ENCODE measurements around the gene CIROP. TPM values are rescaled to one million over a fixed set of nuclear protein-coding genes. Genes with fewer than 3 reads are reported as not detected.

CIROP gene
- total and polyA plus RNA-seq, 2 experiments from 2014 or later: not detected

DNA sequence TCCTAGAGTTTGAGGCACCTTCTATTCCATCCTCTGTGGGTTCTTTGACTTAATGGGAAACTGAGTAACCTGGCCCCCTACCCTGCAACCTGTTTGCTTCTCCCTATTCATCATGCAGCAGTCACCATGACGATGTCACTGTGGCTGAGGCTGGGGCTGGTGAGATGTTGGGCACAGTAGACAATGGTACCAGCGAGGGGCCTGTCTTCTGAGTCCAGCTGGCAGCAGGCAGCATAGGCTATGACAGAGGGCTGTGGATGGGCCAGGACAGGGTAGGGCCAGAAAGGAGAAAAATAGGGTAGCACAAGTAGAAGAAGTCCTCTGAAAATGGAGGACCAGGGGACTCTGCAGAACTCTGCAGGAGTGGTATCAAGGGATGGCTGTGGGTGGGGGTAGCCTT lies 2.0 kb downstream of the CIROP start:
- TF ChIP-seq EZH2phosphoT487 (IDR thresholded peaks at IDR 0.05; ENCODE audit: low read depth, severe bottlenecking, unreplicated experiment) (no peak), EZH2 (IDR thresholded peaks at IDR 0.05; ENCODE audit: borderline replicate concordance) (no peak)
- TF ChIP-seq, protein P1, sequence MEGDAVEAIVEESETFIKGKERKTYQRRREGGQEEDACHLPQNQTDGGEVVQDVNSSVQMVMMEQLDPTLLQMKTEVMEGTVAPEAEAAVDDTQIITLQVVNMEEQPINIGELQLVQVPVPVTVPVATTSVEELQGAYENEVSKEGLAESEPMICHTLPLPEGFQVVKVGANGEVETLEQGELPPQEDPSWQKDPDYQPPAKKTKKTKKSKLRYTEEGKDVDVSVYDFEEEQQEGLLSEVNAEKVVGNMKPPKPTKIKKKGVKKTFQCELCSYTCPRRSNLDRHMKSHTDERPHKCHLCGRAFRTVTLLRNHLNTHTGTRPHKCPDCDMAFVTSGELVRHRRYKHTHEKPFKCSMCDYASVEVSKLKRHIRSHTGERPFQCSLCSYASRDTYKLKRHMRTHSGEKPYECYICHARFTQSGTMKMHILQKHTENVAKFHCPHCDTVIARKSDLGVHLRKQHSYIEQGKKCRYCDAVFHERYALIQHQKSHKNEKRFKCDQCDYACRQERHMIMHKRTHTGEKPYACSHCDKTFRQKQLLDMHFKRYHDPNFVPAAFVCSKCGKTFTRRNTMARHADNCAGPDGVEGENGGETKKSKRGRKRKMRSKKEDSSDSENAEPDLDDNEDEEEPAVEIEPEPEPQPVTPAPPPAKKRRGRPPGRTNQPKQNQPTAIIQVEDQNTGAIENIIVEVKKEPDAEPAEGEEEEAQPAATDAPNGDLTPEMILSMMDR (IDR thresholded peaks at IDR 0.05; ENCODE audit: poor library complexity): no peak
- H3K36me3 ChIP-seq (replicated peaks; ENCODE audit: insufficient read depth, low read depth): no peaks in the 10 kb centered on the region

DNA sequence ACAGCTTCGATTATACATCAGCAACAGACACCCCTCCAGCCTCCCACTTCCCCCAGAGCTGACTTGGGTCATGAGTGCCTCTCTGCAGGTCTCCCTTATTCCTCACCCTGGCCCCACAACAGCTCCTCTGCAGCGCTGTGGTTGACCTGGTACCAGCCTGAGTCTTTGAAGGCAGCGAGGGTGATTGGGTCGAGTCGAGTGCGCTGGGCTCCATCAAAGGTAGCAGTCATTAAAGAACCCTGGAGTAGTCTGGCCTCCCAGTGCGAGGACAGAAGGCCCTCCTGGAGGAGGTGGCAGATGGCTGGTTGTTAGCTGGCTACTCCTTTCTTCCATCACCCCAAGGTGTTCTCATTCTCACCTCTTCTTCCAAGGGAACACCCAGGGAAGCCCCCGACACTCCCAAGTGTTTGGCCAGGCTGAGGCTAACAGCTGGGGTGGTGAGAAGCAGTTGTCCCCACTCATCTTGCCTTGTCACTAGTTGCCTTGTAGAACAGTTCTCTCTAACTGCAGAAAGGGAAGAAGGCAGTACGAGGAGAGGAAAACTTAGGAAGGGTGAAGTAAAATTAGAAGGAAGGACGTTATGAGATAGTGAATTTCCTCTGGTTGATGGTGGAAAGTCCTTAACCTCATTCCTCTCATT lies 2.7 kb downstream of the CIROP start:
- H3K4me3 ChIP-seq: no peak overlapping the region
- H4K20me1 ChIP-seq (ENCODE audit: insufficient read depth, poor library complexity, severe bottlenecking): peaks cover 5% of the 10 kb centered on the region
- no peak overlapping the region for H3K27ac ChIP-seq
- H2AFZ ChIP-seq: no peak overlapping the region
- no peaks in the 10 kb centered on the region for H3K36me3 ChIP-seq (replicated peaks; ENCODE audit: insufficient read depth, low read depth)
- H3K4me2 ChIP-seq: no peak overlapping the region
- peaks cover 4% of the 10 kb centered on the region for H3K4me1 ChIP-seq (ENCODE audit: insufficient read depth)
- WGBS (ENCODE audit: low lambda C conversion rate, missing lambda C conversion rate): 94% methylated on average over 10 of the region's 10 CpGs
- H3K9me3 ChIP-seq (ENCODE audit: low read depth): no peaks in the 10 kb centered on the region
- H3K79me2 ChIP-seq: peaks cover 22% of the 10 kb centered on the region
- no peaks in the 10 kb centered on the region for H3K27me3 ChIP-seq
- no peaks in the 10 kb centered on the region for H3K9me2 ChIP-seq (replicated peaks; ENCODE audit: insufficient read depth)
- DNase-seq (ENCODE audit: low spot score): no peak
- TF ChIP-seq EZH2 (IDR thresholded peaks at IDR 0.05; ENCODE audit: borderline replicate concordance) (no peak), EZH2phosphoT487 (IDR thresholded peaks at IDR 0.05; ENCODE audit: low read depth, severe bottlenecking, unreplicated experiment) (no peak)
- TF ChIP-seq, protein P1 (IDR thresholded peaks at IDR 0.05; ENCODE audit: poor library complexity): no peak

More for the DNA sequence above, 2.0 kb downstream of the CIROP start:
- Histone ChIP-seq H3K9me3 (ENCODE audit: low read depth) (no peaks in the 10 kb centered on the region), H3K27ac (no peak overlapping the region), H3K27me3 (no peaks in the 10 kb centered on the region), H3K4me3 (no peak overlapping the region), H3K4me1 (ENCODE audit: insufficient read depth) (no peaks in the 10 kb centered on the region), H3K79me2 (peaks cover 15% of the 10 kb centered on the region), H3K4me2 (no peak overlapping the region), H2AFZ (no peak overlapping the region), H4K20me1 (ENCODE audit: insufficient read depth, poor library complexity, severe bottlenecking) (peaks cover 3% of the 10 kb centered on the region), H3K9me2 (replicated peaks; ENCODE audit: insufficient read depth) (no peaks in the 10 kb centered on the region)
- no peak for DNase-seq (ENCODE audit: low spot score)
- 100% methylated on average over 2 of the region's 2 CpGs for WGBS (ENCODE audit: low lambda C conversion rate, missing lambda C conversion rate)

DNA sequence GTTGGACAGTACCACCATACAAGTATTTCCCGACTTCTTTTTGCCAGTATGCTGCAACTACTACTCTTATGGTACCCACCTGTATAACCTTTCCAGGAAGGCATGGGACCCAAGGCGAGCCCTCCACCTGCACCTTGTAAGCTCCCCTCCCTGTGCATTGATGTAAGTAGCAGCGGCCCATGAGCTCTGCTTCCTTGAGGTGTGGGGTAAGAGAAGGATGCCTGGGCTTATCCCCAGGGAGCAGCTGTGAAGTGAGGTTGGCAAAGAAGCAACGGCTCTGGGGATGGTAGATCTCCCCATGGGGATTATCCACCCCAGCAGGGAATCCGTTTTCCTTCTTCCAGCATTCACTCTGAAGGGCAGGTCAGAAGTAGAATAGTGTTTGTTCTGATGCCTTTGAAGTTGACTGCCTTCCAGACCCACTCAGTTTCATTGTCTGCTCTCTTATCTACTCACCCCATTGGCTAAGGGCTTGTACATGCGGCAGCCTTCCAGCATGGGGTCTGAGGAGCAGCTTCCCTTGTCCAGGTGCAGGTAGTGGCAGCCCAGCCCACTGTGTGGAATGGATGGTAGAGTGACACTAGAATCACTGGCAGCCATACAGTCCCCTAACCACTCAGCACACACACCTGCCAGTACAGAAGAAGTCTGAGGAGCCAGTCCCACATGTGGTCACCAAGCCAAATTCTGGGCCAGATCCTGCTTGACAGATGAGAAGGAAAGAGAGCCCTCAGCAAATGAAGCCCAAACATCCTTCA lies 3.4 kb downstream of the CIROP start:
- DNase-seq (ENCODE audit: low spot score): no peak
- TF ChIP-seq, protein P1 (IDR thresholded peaks at IDR 0.05; ENCODE audit: poor library complexity): no peak
- no peak for TF ChIP-seq EZH2phosphoT487 (IDR thresholded peaks at IDR 0.05; ENCODE audit: low read depth, severe bottlenecking, unreplicated experiment)
- TF ChIP-seq EZH2 (IDR thresholded peaks at IDR 0.05; ENCODE audit: borderline replicate concordance): no peak
- peaks cover 11% of the 10 kb centered on the region for H3K4me1 ChIP-seq (ENCODE audit: insufficient read depth)
- no peak overlapping the region for H2AFZ ChIP-seq
- H3K4me3 ChIP-seq: no peak overlapping the region
- H3K9me3 ChIP-seq (ENCODE audit: low read depth): no peaks in the 10 kb centered on the region
- no peaks in the 10 kb centered on the region for H3K27me3 ChIP-seq
- peaks cover 5% of the 10 kb centered on the region for H4K20me1 ChIP-seq (ENCODE audit: insufficient read depth, poor library complexity, severe bottlenecking)
- no peaks in the 10 kb centered on the region for H3K36me3 ChIP-seq (replicated peaks; ENCODE audit: insufficient read depth, low read depth)
- H3K4me2 ChIP-seq: no peak overlapping the region
- no peaks in the 10 kb centered on the region for H3K9me2 ChIP-seq (replicated peaks; ENCODE audit: insufficient read depth)
- peaks cover 29% of the 10 kb centered on the region for H3K79me2 ChIP-seq
- H3K27ac ChIP-seq: no peak overlapping the region
- WGBS (ENCODE audit: low lambda C conversion rate, missing lambda C conversion rate): 67% methylated on average over 6 of the region's 6 CpGs
